ENCODE results near the gene GPC5. TPM values are rescaled to one million over a fixed set of nuclear protein-coding genes. Genes with fewer than 3 reads are reported as not detected.

Gene GPC5
- total and polyA plus RNA-seq, 4 donors: 0.51 to 22.4 (median 2.0) TPM

DNA sequence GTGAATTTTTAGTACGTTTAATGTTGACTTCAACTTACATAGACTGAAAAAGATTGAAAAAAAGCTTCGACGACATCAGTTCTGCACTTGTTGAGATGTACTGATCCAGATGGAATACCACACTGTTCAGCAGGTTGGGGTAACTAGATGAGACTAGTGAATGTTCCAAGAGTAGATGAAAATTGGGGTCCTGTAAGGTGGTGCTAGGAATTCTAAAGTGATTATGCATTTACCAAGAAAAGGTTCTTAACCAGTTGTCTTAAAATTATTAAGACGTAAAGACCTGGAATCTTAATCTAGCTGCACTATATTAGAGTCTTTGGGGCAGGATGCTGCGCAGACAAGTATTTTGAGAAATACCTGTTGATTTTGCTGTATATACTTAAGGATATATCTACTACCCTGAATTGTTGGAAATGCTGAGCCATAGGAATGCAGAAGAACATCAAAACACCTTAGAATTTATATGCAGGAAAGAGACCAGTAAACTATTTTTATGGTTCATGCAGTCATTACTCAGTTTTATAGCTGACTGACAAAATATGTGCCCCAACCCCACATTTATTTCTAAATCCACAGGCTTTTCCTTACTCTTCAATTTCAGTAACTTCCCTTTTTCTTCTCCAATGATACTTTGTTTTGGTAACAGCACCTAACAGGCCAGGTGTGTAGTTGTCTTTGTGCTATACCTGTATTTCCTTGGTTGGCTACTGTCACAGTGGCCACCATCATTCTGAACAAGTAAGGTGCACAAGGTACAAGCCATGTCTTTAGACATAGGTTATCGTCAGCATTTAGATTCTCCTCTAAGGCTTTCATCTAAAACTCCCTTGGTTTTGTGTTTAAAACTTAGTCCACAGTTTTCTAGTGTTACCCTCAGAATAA, 42.4 kb upstream of the GPC5 start:
- peaks cover 15 to 80% (median 52%) of the 10 kb centered on the region in 4 donors for H3K4me1 ChIP-seq (ENCODE audit: control insufficient read depth in 4 of 4, insufficient read depth in 4 of 4, low read length in 3 of 4)
- TF ChIP-seq HNF4G (IDR thresholded peaks at IDR 0.05): no peak
- no peak for TF ChIP-seq RAD21 (IDR thresholded peaks at IDR 0.05)
- TF ChIP-seq, protein P1, sequence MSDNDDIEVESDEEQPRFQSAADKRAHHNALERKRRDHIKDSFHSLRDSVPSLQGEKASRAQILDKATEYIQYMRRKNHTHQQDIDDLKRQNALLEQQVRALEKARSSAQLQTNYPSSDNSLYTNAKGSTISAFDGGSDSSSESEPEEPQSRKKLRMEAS (IDR thresholded peaks at IDR 0.05): no peak
- no peak for TF ChIP-seq EGR1 (IDR thresholded peaks at IDR 0.05; ENCODE audit: low read depth in 2 of 2)
- TF ChIP-seq NR2F2 (IDR thresholded peaks at IDR 0.05): no peak
- no peak for TF ChIP-seq FOXA2 (IDR thresholded peaks at IDR 0.05)
- TF ChIP-seq FOXA1 (IDR thresholded peaks at IDR 0.05): no peak
- no peak for TF ChIP-seq GABPA (IDR thresholded peaks at IDR 0.05 in 1 of 2, conservative IDR thresholded peaks at IDR 0.05 in 1 of 2)
- TF ChIP-seq YY1 (IDR thresholded peaks at IDR 0.05): no peak
- TF ChIP-seq, protein P2, sequence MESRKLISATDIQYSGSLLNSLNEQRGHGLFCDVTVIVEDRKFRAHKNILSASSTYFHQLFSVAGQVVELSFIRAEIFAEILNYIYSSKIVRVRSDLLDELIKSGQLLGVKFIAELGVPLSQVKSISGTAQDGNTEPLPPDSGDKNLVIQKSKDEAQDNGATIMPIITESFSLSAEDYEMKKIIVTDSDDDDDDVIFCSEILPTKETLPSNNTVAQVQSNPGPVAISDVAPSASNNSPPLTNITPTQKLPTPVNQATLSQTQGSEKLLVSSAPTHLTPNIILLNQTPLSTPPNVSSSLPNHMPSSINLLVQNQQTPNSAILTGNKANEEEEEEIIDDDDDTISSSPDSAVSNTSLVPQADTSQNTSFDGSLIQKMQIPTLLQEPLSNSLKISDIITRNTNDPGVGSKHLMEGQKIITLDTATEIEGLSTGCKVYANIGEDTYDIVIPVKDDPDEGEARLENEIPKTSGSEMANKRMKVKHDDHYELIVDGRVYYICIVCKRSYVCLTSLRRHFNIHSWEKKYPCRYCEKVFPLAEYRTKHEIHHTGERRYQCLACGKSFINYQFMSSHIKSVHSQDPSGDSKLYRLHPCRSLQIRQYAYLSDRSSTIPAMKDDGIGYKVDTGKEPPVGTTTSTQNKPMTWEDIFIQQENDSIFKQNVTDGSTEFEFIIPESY (IDR thresholded peaks at IDR 0.05): no peak
- no peak for TF ChIP-seq SP1 (IDR thresholded peaks at IDR 0.05)
- no peak for TF ChIP-seq TAF1 (conservative IDR thresholded peaks at IDR 0.05)
- TF ChIP-seq, protein P3, sequence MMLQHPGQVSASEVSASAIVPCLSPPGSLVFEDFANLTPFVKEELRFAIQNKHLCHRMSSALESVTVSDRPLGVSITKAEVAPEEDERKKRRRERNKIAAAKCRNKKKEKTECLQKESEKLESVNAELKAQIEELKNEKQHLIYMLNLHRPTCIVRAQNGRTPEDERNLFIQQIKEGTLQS (IDR thresholded peaks at IDR 0.05): no peak
- no peak for TF ChIP-seq RXRA (IDR thresholded peaks at IDR 0.05)
- TF ChIP-seq, protein P4, sequence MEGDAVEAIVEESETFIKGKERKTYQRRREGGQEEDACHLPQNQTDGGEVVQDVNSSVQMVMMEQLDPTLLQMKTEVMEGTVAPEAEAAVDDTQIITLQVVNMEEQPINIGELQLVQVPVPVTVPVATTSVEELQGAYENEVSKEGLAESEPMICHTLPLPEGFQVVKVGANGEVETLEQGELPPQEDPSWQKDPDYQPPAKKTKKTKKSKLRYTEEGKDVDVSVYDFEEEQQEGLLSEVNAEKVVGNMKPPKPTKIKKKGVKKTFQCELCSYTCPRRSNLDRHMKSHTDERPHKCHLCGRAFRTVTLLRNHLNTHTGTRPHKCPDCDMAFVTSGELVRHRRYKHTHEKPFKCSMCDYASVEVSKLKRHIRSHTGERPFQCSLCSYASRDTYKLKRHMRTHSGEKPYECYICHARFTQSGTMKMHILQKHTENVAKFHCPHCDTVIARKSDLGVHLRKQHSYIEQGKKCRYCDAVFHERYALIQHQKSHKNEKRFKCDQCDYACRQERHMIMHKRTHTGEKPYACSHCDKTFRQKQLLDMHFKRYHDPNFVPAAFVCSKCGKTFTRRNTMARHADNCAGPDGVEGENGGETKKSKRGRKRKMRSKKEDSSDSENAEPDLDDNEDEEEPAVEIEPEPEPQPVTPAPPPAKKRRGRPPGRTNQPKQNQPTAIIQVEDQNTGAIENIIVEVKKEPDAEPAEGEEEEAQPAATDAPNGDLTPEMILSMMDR (IDR thresholded peaks at IDR 0.05; ENCODE audit: low read depth, low read length, missing input control): no peak
- TF ChIP-seq, protein P5, sequence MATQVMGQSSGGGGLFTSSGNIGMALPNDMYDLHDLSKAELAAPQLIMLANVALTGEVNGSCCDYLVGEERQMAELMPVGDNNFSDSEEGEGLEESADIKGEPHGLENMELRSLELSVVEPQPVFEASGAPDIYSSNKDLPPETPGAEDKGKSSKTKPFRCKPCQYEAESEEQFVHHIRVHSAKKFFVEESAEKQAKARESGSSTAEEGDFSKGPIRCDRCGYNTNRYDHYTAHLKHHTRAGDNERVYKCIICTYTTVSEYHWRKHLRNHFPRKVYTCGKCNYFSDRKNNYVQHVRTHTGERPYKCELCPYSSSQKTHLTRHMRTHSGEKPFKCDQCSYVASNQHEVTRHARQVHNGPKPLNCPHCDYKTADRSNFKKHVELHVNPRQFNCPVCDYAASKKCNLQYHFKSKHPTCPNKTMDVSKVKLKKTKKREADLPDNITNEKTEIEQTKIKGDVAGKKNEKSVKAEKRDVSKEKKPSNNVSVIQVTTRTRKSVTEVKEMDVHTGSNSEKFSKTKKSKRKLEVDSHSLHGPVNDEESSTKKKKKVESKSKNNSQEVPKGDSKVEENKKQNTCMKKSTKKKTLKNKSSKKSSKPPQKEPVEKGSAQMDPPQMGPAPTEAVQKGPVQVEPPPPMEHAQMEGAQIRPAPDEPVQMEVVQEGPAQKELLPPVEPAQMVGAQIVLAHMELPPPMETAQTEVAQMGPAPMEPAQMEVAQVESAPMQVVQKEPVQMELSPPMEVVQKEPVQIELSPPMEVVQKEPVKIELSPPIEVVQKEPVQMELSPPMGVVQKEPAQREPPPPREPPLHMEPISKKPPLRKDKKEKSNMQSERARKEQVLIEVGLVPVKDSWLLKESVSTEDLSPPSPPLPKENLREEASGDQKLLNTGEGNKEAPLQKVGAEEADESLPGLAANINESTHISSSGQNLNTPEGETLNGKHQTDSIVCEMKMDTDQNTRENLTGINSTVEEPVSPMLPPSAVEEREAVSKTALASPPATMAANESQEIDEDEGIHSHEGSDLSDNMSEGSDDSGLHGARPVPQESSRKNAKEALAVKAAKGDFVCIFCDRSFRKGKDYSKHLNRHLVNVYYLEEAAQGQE (IDR thresholded peaks at IDR 0.05): no peak
- TF ChIP-seq JUND (IDR thresholded peaks at IDR 0.05): no peak
- no peak for TF ChIP-seq HNF4A (conservative IDR thresholded peaks at IDR 0.05)

More for the DNA sequence above, 42.4 kb upstream of the GPC5 start:
- H3K27ac ChIP-seq (ENCODE audit: low read depth in 1 of 2, low read length in 2 of 2): no peak overlapping the region
- WGBS: 97% methylated on average over 6 of the region's 6 CpGs
- H3K36me3 ChIP-seq (ENCODE audit: control insufficient read depth in 4 of 4, insufficient read depth in 3 of 4, low read depth in 1 of 4, low read length in 3 of 4): peaks cover 0 to 23% (median 6%) of the 10 kb centered on the region in 4 donors
- H3K9me3 ChIP-seq (ENCODE audit: control insufficient read depth in 4 of 4, low read length in 3 of 4): no peaks in the 10 kb centered on the region
- no peaks in the 10 kb centered on the region for H3K27me3 ChIP-seq (ENCODE audit: control insufficient read depth in 4 of 4, insufficient read depth in 4 of 4, low read length in 3 of 4)
- H3K9ac ChIP-seq (ENCODE audit: low read depth in 1 of 2, low read length in 2 of 2): no peak overlapping the region
- DNase-seq (ENCODE audit: low spot score): no peak
- H3K4me3 ChIP-seq (ENCODE audit: low read depth in 1 of 3, low read length in 3 of 3): no peak overlapping the region
